Measurements from ENCODE around the gene USP27X. TPM values are rescaled to one million over a fixed set of nuclear protein-coding genes. Genes with fewer than 3 reads are reported as not detected.

USP27X gene
- polyA plus RNA-seq, 2 of the 4 experiments (the other 2 are of a cell fraction), result 4.5 to 4.6 TPM

DNA sequence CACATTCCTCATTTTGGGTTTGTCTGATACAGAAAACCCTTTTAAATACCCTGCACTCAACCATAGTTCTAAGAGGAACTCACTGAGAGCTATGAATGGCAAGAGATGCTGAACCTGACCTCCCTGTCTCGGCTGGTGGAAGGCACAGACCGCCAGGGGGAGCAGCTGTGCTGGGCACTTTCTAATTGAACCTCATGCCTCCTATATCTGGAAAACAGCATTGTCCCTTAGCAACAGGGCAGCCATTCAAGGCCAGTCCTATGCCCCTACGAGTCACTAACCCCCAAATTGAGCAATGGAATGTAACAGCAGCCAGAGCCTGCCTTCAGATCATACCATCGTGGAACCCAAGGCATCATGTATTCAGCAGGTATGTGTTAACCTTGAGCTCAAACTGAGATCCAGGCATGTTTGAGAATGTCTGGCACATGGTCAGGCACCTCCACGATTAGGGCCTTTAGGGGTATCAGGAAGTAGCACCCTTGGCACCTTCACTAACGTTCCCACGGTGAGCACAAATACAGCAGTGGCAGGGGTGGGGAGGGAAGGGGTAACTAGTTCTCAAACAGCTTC lies 5.1 kb downstream of the USP27X start:
- peak; percentile 88 for FAIRE-seq
- 33% methylated on average over 5 of the region's 7 CpGs for WGBS (ENCODE audit: missing lambda C conversion rate)

DNA sequence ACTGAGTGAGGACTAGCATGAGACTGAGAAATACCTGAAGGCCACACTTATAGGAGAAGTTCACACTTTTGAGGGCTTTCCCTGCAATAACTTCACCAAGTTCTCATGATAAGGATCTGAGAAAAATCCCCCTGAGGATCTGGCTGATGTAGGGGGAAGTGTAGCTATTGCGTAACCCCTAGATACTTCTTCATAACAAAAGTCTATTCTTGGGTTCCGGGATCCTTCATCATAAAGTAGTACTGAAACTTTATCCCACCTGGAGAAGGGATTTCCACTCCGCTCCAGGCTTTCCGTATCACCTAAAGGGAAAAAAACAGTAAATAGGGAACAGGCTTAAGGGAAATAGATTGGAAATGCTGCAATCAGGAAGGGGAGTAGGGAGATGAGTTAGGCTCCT lies 13.3 kb downstream of the USP27X start:
- 47% methylated on average over 4 of the region's 4 CpGs for WGBS (ENCODE audit: missing lambda C conversion rate)
- ChIA-PET POLR2A (no interaction called here), CTCF (interaction anchor here (0.9 to 2.5 kb wide), 3 partner anchors 9 to 16 kb away, joined by 3 to 9 read pairs (median 5); no protein-coding TSS in a partner anchor)
- TF ChIP-seq FOSB (CRISPR knock-in tag; IDR thresholded peaks at IDR 0.05) (no peak), CEBPB (IDR thresholded peaks at IDR 0.05) (peak; percentile 27 to 54; a peak in 1 of 4 replicates), ZFP36 (IDR thresholded peaks at IDR 0.05; ENCODE audit: borderline replicate concordance, partially characterized antibody) (no peak)
- Histone ChIP-seq H3K27ac (no peak overlapping the region), H3K9me3 (no peaks in the 10 kb centered on the region), H3K4me2 (no peak overlapping the region), H3K4me1 (no peaks in the 10 kb centered on the region), H3K4me3 (no peak overlapping the region)
- no peak for FAIRE-seq
- DNase-seq (ENCODE audit: low read depth in 1 of 2, low spot score in 1 of 2), result no peak
- no peak for ATAC-seq

More for the DNA sequence above, 5.1 kb downstream of the USP27X start:
- H3K4me2 ChIP-seq, result no peak overlapping the region
- TF ChIP-seq, protein P1, sequence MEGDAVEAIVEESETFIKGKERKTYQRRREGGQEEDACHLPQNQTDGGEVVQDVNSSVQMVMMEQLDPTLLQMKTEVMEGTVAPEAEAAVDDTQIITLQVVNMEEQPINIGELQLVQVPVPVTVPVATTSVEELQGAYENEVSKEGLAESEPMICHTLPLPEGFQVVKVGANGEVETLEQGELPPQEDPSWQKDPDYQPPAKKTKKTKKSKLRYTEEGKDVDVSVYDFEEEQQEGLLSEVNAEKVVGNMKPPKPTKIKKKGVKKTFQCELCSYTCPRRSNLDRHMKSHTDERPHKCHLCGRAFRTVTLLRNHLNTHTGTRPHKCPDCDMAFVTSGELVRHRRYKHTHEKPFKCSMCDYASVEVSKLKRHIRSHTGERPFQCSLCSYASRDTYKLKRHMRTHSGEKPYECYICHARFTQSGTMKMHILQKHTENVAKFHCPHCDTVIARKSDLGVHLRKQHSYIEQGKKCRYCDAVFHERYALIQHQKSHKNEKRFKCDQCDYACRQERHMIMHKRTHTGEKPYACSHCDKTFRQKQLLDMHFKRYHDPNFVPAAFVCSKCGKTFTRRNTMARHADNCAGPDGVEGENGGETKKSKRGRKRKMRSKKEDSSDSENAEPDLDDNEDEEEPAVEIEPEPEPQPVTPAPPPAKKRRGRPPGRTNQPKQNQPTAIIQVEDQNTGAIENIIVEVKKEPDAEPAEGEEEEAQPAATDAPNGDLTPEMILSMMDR (IDR thresholded peaks at IDR 0.05), result peak; percentile 56
- TF ChIP-seq MAFK (IDR thresholded peaks at IDR 0.05; ENCODE audit: partially characterized antibody) (no peak), RAD21 (conservative IDR thresholded peaks at IDR 0.05 in 1 of 2, IDR thresholded peaks at IDR 0.05 in 1 of 2) (peak; percentile 21 to 40; a peak in 3 of 5 replicates)
- TF ChIP-seq, protein P2, sequence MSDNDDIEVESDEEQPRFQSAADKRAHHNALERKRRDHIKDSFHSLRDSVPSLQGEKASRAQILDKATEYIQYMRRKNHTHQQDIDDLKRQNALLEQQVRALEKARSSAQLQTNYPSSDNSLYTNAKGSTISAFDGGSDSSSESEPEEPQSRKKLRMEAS (IDR thresholded peaks at IDR 0.05), result 0 out of 2 replicates have a peak, but pooled peaks have one; percentile 16
- H3K9me3 ChIP-seq, result no peaks in the 10 kb centered on the region
- H3K4me1 ChIP-seq, result peaks cover 4% of the 10 kb centered on the region; the same call in 1 of the 3 replicates
- POLR2A ChIA-PET, result no interaction called here
- no peak overlapping the region for H3K4me3 ChIP-seq
- DNase-seq (ENCODE audit: low read depth in 1 of 2, low spot score in 1 of 2) (peak; percentile 29 to 56), ATAC-seq (peak; percentile 54 to 72; a peak in 5 of 6 replicates)
- CTCF ChIA-PET, result interaction anchor here (0.6 to 2.3 kb wide), 17 partner anchors 8 to 696 kb away, joined by 3 to 9 read pairs (median 4); no protein-coding TSS in a partner anchor
- no peak overlapping the region for H3K27ac ChIP-seq

DNA sequence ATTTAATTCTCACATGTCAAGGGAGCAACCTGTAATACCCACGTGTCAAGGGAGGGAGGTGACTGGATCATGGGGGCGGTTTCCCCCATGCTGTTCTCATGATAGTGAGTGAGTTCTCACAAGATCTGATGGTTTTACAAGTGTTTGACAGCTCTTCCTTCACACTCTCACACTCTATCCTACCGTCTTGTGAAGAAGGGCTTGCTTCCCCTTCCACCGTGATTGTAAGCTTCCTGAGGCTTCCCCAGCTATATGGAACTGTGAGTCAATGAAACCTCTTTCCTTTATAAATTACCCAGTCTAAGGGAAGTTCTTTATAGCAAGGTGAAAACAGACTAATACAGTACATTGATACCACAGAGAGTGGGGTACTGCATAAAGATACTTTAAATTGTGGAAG lies 17.7 kb downstream of the USP27X start:
- WGBS (ENCODE audit: missing lambda C conversion rate), result 14% methylated on average over 4 of the region's 4 CpGs
- FAIRE-seq, result no peak
- DNase-seq (ENCODE audit: low read depth in 1 of 2, low spot score in 1 of 2), result no peak
- Histone ChIP-seq H3K9me3 (no peaks in the 10 kb centered on the region), H3K4me3 (no peak overlapping the region), H3K27ac (no peak overlapping the region), H3K4me2 (no peak overlapping the region), H3K4me1 (no peaks in the 10 kb centered on the region)
- ChIA-PET POLR2A (no interaction called here), CTCF (interaction anchor here (1.5 kb wide), 1 partner anchor 13 kb away, joined by 9 read pairs; no protein-coding TSS in a partner anchor)
- no peak for TF ChIP-seq TP53 (CRISPR knock-in tag; IDR thresholded peaks at IDR 0.05)
- no peak for TF ChIP-seq CHD4 (IDR thresholded peaks at IDR 0.05; ENCODE audit: borderline replicate concordance)
- TF ChIP-seq, protein P3, sequence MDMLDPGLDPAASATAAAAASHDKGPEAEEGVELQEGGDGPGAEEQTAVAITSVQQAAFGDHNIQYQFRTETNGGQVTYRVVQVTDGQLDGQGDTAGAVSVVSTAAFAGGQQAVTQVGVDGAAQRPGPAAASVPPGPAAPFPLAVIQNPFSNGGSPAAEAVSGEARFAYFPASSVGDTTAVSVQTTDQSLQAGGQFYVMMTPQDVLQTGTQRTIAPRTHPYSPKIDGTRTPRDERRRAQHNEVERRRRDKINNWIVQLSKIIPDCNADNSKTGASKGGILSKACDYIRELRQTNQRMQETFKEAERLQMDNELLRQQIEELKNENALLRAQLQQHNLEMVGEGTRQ (IDR thresholded peaks at IDR 0.05), result no peak
- no peak for ATAC-seq

DNA sequence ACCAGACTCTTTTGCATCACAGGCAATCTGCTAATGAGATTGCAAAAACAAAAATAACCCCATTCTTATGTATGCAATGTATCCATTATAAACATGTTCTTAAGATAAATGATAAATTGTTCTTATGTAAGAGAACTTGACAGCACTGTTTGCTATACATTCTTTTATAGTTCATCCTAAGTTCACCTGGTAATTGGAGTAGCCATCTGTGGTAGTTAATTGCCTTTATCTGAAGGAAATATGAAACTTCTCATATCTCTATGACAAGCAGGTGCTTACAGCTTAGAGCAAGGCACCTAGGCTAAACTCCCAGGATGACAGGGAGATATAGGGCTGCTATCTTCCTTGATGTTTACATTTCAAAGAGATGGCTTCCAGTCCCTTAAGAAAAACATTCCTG lies 21.8 kb downstream of the USP27X start:
- Histone ChIP-seq H3K27ac (no peak overlapping the region), H3K4me2 (no peak overlapping the region), H3K4me3 (no peak overlapping the region), H3K4me1 (no peaks in the 10 kb centered on the region), H3K9me3 (no peaks in the 10 kb centered on the region)
- TF ChIP-seq ESRRA (IDR thresholded peaks at IDR 0.05; ENCODE audit: borderline replicate concordance, low read length), result no peak
- TF ChIP-seq MAZ (IDR thresholded peaks at IDR 0.05; ENCODE audit: borderline replicate concordance, low read depth, low read length), result no peak
- DNase-seq (ENCODE audit: low read depth in 1 of 2, low spot score in 1 of 2) (no peak), FAIRE-seq (peak; percentile 82), ATAC-seq (no peak)
- ChIA-PET POLR2A (no interaction called here), CTCF (interaction anchor here (2.2 kb wide), 1 partner anchor 14 kb away, joined by 5 read pairs; no protein-coding TSS in a partner anchor)

DNA sequence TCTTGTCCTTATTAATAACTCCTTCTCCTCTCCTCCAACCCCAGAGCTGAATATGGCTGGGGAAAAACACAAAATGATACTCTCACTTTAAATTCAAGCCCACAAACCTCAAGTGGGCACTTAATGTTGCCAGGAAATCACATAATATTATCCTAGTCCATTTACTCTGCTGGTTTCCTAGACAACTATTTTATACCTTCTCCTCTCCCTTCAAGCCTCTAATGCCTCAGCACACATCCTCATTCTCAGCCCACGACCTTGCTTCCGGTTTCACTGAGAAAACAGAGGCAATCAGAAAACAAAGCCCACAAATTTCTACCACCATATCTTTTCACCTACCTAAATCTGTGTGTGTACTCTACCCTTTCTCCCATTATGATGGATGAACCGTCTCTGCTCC lies 31.1 kb downstream of the USP27X start:
- FAIRE-seq, result no peak
- Histone ChIP-seq H3K9me3 (no peaks in the 10 kb centered on the region), H3K4me1 (no peaks in the 10 kb centered on the region), H3K4me3 (no peak overlapping the region), H3K4me2 (no peak overlapping the region), H3K27ac (no peak overlapping the region)
- 4% methylated on average over 3 of the region's 3 CpGs for WGBS (ENCODE audit: missing lambda C conversion rate)
- ATAC-seq, result no peak
- ChIA-PET POLR2A (no interaction called here), CTCF (interaction anchor here (1.2 kb wide), 1 partner anchor 9 kb away, joined by 3 read pairs; no protein-coding TSS in a partner anchor)
- no peak for DNase-seq (ENCODE audit: low read depth in 1 of 2, low spot score in 1 of 2)
- TF ChIP-seq RARB (CRISPR knock-in tag; IDR thresholded peaks at IDR 0.05) (no peak), SREBF2 (IDR thresholded peaks at IDR 0.05) (no peak)

Measured in A549 (cell line).